Stimulated activated naive CD8-positive, alpha-beta T cell treated with anti-CD3 and anti-CD28 coated beads, Interleukin-15, Interleukin-2, amounts not matched to agents 100 U/mL and 50 U/mL, for 24 hours (primary cell): ENCODE measurements around the gene NEGR1.

Source experiments
- ATAC-seq: fragments of 150-1000 bp; cut with Tn5 transposase; one replicate; pipeline ENCODE4 v1.10.0; 2021
- DNase-seq: peaks from one replicate; pipeline ENCODE4 v3.0.0; 2021

NEGR1 gene

GRCh38 chr1:72023063-72023930 is 259.0 kb downstream of the NEGR1 start:
- DNase-seq, result no peak
- ATAC-seq, result no peak

DNA sequence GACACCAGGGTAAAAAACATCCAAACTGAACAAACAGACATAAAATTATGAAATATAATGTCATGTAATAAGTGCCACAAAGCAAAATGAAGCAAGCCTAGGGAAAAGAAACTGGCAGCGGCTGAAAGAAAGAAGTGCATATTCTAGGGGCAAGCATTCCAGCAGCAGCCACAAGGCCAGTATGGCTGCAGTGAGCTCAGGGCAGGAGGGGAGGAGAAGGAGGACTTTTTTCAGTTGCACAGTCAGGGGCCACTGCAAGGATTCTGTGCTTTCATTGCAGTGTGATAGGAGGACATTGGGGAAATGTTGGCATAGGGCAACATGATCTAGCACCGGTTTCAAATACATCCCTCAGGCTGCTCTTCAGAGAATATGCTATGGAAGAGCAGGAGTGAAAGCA is 263.8 kb downstream of the NEGR1 start:
- ATAC-seq (no peak), DNase-seq (no peak)

GRCh38 chr1:72015006-72015405 is 267.3 kb downstream of the NEGR1 start:
- DNase-seq (no peak), ATAC-seq (no peak)

- ATAC-seq (no peak), DNase-seq (no peak)
Measured at GRCh38 chr1:72013161-72013560, 269.2 kb downstream of the NEGR1 start.

GRCh38 chr1:72011721-72012120 is 270.6 kb downstream of the NEGR1 start:
- ATAC-seq, result no peak
- no peak for DNase-seq

DNA sequence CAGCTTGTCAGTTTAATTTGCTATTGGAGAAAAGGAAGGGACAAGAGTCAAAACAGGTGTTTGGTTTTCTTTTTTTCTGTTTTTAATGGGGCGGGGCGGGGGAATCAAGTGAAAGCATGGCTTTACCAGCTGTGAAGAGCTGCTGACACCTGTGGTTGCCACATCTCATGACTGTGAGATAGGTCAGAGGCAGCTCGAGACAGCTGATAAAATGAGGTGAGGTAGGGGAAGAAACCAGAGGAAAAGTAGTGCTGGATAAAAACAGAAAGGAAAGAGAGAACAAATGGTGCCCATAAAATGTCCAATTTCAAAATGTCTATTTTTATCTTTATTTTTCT is 272.3 kb downstream of the NEGR1 start:
- ATAC-seq (no peak), DNase-seq (no peak)

DNA sequence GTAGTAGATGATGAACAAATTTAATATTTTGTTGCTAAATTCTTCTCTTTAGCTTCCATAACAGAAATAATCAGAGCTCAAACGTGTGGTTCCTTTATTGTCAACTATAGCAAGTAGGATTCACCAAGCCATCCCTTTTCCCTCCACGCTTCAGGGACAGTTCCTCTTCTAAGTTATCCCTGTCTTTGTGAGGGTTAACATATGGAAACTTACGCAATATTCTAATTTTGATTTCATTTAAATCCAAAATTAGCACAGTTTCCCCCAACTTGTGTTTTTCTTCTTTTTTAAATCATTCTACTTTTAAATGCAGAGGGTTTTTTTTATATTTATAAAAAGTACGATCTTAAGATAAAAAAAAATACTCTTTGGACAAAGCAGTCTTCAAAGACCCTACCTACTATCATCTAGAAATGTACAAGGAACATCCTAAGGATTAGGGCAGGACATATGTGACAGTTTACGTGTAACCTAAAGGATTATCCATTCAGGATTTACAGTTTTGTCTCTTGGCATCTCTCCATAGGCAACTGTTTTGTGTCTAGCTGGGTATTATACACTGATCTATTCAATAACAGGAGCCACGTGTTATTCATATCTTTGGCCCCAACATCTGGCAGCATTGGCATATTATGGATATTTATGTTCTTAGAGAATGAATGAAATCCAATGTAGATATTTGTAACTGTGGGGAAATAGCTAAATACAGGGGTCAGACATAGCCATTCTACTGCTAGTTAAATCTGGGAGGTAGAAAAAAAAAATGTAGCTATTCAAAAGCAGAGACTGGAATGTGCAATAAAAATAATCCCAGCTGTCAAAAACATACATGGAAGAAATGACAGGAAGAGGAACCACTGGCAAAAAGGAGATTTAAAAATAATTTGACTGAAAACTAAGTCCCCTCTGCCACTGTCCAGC is 272.9 kb downstream of the NEGR1 start:
- DNase-seq (no peak), ATAC-seq (no peak)

DNA sequence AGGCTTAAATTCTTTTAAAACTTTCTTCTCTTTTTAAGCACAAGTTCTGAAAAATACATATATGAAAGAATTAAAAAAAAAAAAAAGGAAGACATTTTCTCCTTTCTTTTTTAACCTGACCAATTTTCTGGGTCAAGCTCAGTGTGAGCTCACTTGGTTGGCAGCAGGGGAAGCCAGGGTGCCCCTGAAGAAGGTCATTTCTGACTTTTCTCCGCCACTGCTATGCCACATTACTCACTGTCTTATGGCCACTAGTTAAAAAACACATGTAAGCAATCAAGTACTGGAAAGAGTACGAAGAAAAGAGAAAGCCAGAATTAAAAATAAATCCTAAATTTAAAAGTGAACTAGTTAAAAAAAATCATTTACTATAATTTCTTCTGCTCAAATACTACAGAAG is 275.0 kb downstream of the NEGR1 start:
- no peak for ATAC-seq
- no peak for DNase-seq

GRCh38 chr1:72006092-72006491 is 276.2 kb downstream of the NEGR1 start:
- no peak for ATAC-seq
- DNase-seq, result no peak

GRCh38 chr1:72003092-72003491 is 279.2 kb downstream of the NEGR1 start:
- DNase-seq (no peak), ATAC-seq (no peak)

- ATAC-seq (no peak), DNase-seq (no peak)
Measured at GRCh38 chr1:72000809-72001208, 281.5 kb downstream of the NEGR1 start.

- ATAC-seq (no peak), DNase-seq (no peak)
Measured at GRCh38 chr1:71994646-71995045, 287.7 kb downstream of the NEGR1 start.

DNA sequence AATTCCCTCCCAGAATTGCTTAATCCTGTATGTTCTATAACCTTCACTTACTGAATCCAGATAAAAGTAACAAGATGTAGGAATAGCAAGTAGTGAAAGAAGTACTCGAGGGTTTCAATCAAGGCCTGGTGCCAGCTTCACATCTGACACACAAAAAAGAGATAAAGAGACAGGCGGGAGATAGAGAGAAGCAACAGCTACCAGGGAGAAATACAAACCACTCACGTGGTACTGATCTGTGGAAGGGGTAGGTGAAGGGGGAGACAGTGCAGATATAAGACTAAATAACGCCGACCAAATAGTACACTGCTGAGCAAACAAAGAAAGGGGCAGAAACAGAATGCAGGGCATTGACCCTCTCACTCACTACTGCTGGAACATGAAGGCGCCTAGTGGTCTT is 295.2 kb downstream of the NEGR1 start:
- no peak for ATAC-seq

DNA sequence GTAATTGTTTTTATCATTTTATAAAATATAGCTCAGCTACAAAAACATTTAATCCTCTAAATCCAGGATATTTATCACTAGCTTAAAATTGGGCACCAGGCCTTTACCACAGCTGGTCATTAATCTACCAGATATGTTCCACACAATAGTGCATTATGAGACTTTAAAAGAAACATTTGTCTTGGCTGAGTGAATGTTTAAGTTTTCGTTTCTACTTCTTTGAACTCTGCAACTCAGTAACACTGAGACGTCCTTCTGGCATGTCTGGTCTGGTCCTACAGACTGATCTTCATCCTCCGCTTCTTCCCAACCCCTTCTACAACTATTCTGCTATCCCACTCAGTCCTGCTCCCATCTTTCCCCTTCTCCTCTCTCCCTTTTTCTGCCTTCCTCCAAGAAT is 296.2 kb downstream of the NEGR1 start:
- DNase-seq (no peak), ATAC-seq (no peak)

More for the DNA sequence above, 295.2 kb downstream of the NEGR1 start:
- no peak for DNase-seq

DNA sequence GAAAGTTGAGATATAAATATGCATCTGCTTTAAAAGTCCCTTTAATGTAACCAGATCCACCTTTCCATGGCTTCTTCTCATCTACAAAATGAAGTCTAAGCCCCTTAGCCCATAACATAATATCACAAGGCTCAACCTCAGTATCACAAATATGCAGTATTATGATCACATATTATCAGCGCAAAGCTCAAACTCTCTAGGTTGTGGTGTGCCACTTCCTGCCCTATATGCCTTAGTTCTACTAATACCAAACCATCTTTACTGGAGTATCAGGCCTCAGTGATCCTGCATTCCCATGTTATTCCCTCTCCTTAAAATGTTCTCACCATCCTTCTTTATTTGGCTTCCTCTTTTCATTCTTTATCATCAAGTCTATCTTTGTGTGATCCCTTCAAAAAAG is 301.8 kb downstream of the NEGR1 start:
- no peak for DNase-seq

GRCh38 chr1:71979882-71980281 is 302.5 kb downstream of the NEGR1 start:
- ATAC-seq, result no peak
- DNase-seq, result no peak

More for the DNA sequence above, 301.8 kb downstream of the NEGR1 start:
- no peak for ATAC-seq

DNA sequence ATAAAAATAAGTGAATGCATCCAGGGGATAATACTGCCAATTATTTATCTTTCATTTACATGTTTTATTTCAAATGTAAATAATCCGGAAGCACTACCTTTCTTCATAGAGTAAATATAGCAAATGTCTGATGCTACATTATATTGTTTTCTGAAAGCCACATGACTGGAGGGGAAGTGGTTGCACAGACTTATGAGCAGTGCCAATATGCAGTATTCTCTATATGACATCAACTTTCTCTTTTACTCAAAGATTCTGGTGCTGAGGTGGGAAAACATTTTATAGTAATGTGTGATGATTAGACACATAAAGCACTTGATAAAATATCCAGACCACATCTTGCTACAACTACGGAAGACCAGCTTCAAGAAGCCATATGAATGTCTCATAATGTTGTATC is 314.7 kb downstream of the NEGR1 start:
- no peak for ATAC-seq

DNA sequence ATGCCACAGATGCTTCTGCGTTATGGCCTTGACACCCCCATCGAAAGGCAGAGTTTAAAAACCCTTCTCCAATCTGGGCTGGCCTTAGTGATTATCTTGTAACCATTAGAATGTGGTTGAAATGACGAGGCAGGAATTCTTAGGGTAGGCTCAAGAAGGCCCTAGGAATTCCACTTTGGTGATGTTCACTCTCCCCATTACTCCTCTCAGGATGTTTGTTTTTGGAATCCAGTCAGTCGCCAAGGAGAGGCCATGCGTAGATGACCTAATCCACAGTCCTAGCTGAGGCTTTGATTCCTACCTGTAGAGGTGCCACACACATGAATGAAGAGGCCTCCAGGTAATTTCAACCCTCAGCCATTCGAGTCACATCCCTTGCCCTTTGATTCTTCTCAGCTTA is 318.2 kb downstream of the NEGR1 start:
- ATAC-seq, result no peak
- DNase-seq, result no peak

More for the DNA sequence above, 314.7 kb downstream of the NEGR1 start:
- DNase-seq, result no peak

- ATAC-seq, result no peak
- no peak for DNase-seq
Measured at GRCh38 chr1:71956613-71957285, 325.6 kb downstream of the NEGR1 start.

GRCh38 chr1:71950579-71950978 is 331.8 kb downstream of the NEGR1 start:
- DNase-seq, result no peak
- no peak for ATAC-seq

GRCh38 chr1:71949681-71950080 is 332.7 kb downstream of the NEGR1 start:
- ATAC-seq, result no peak
- no peak for DNase-seq

DNA sequence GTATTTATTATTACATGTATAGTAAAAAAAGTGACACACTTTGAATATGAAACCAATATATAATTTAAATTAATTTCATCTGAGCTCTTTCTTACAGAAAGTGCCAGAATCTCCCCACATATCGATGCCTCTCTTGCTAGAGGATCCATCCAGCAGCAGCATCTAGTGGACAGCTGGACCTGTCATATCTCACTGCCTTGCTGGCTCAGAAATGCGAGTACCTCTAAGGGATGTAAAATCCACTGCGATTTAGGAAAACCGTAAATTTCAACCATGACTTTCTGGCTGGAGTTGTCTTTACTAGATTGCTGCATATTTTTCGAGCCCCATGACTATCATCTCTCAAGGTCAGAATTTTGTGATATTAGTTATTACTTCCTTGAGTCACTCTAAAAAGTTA is 333.8 kb downstream of the NEGR1 start:
- DNase-seq, result no peak
- ATAC-seq, result no peak

GRCh38 chr1:71944006-71944405 is 338.3 kb downstream of the NEGR1 start:
- ATAC-seq (no peak), DNase-seq (no peak)
